T47D (cell line): Measurements from ENCODE around the gene CBLC.
A peak's percentile ranks its signal among the peaks of the same experiment; 100 is the strongest.

ENCODE experiments used
- DNase-seq, 2 experiments: peaks; one replicate each; pipeline versions ENCODE4 v3.0.0 to v3.0.0-alpha.2; 2011 to 2012; ENCODE audit warnings: low read depth in 1 of 2, low spot score in 1 of 2
- JUND ChIP-seq: IDR thresholded peaks from 2 replicates; pipeline ENCODE4 v1.6.1; 2012; ENCODE audit warnings: low read depth
- in situ Hi-C: cut with HindIII; loops from 2 replicates; pipeline ENCODE4 v1.10.0; 2016; ENCODE audit warnings: low sequenced_read_pairs, low pct_unique_long_range_greater_than_20kb

CBLC gene

GRCh38 chr19:44840811-44841210 is 63.1 kb downstream of the CBLC start:
- no peak for DNase-seq
- TF ChIP-seq JUND = no peak
- in situ Hi-C loops = no loop called here

DNA sequence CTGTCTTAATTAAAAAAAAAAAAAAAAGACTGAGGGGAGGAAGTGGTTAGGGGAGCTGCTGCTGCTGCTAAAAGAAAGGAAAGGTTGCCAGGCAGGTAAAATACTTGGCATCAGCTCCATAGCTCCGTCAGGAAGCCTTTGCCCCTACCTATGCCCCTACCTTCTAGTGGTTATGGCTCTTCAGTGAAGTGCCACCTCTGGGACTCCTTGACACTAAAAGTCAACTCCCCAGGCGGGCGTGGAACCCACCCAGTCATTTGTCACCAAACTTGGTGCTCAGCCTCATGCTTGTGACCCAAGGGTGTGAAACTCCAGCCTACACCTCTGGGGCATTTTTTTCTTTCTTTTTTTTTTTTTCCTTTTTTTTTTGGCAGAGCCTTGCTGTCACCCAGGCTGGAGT is 63.5 kb downstream of the CBLC start:
- no peak for TF ChIP-seq JUND
- no peak for DNase-seq
- in situ Hi-C loops = no loop called here

DNA sequence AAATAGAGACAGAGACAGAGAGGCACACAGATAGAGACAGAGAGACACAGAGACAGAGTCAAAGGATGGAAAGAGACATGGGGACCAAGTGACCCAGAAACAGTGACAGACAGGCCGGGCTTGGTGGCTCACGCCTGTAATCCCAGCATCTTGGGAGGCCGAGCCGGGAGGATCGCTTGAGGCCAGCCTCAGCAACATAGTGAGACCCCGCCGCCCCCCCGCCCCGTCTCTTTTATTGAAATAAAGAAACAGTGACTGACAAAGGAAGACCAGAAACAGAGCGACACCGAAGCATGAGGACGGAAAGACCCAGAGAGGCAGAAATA is 67.6 kb downstream of the CBLC start:
- no peak for TF ChIP-seq JUND
- no peak for DNase-seq
- in situ Hi-C loops = no loop called here

- peak; percentile 95 to 97 for DNase-seq
- in situ Hi-C loops = no loop called here
- TF ChIP-seq JUND = no peak
These were observed 68.1 kb downstream of the CBLC start, which contains the start of gene NECTIN2 for GRCh38 chr19:44845612-44846454. Gene NECTIN2, plus strand, starts transcription at chr19:44846297. Its CDS starts 229 bp downstream, at chr19:44846526.

- DNase-seq = no peak
- in situ Hi-C loops = no loop called here
- TF ChIP-seq JUND = no peak
These were observed 68.9 kb downstream of the CBLC start for GRCh38 chr19:44846455-44847143.

GRCh38 chr19:44847144-44848035 is 69.7 kb downstream of the CBLC start:
- peak in 1 of 2 experiments; percentile 85 for DNase-seq
- TF ChIP-seq JUND = no peak
- in situ Hi-C loops = no loop called here

- DNase-seq = no peak
- no peak for TF ChIP-seq JUND
- in situ Hi-C loops = no loop called here
These were observed 70.5 kb downstream of the CBLC start for GRCh38 chr19:44848036-44848811.

DNA sequence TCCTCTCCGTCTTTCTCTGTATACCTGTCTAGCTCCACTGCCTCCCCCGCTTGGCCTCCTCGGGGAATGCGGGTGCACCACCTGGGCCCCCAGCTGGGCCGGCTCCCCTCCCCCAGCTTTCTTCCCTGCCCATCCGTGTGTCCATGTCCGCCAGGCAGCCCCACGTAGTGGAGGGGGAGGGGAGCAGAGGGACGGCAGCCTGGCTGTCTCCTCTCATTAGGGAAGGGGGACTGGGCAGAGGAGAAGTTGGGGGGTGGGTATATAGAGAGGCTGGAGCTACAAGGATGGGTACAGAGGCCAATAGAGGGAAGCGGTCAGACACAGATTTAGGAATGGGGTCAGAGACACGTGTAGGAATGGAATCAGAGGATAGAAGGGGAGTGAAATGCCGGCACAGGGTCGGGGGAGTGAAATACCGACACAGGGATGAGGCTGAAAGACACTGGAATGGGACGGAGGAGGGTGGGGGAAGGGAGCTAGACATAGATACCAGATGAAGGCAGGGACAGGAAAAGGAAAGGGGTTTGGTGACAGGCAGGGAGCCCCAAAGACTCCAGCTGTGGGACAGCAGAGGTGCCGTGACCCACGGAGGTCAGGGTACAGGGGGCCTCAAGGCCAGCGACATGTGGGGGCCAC is 71.2 kb downstream of the CBLC start:
- no peak for DNase-seq
- in situ Hi-C loops = no loop called here
- no peak for TF ChIP-seq JUND
